Loucy (cell line): ENCODE measurements around the gene TBCD.

ENCODE experiments used
- H2AFZ ChIP-seq: fragments of 200-600 bp; sonication (generic); 2 replicates; pipeline ENCODE4 v1.6.0; 2016; ENCODE audit warnings: antibody characterized with exemption, mild to moderate bottlenecking, low read length, moderate library complexity
- H3F3A ChIP-seq: fragments of 200-600 bp; 2 replicates; pipeline ENCODE4 v1.6.0; 2016; ENCODE audit warnings: antibody characterized with exemption, low read depth, mild to moderate bottlenecking
- H3K27me3 ChIP-seq: fragments of 200-600 bp; sonication (generic); 2 replicates; pipeline ENCODE4 v1.6.1; 2014; ENCODE audit warnings: low read length, mild to moderate bottlenecking; ENCODE audit not compliant: insufficient read depth, poor library complexity, severe bottlenecking
- H3K36me3 ChIP-seq: fragments of 200-600 bp; sonication (generic); 2 replicates; pipeline ENCODE4 v1.6.1; 2016; ENCODE audit warnings: low read length; ENCODE audit not compliant: insufficient read depth
- H3K4me1 ChIP-seq: fragments of 200-600 bp; sonication (generic); 2 replicates; pipeline ENCODE4 v1.5.1; 2014; ENCODE audit warnings: low read length, mild to moderate bottlenecking; ENCODE audit not compliant: insufficient read depth, poor library complexity, severe bottlenecking
- H3K4me2 ChIP-seq: fragments of 200-600 bp; sonication (generic); 2 replicates; pipeline ENCODE4 v1.6.0; 2014; ENCODE audit warnings: antibody characterized with exemption, low read length, low read depth, mild to moderate bottlenecking; ENCODE audit not compliant: poor library complexity, severe bottlenecking
- H3K4me3 ChIP-seq: fragments of 200-600 bp; sonication (generic); 2 replicates; pipeline ENCODE4 v1.5.1; 2014; ENCODE audit warnings: low read length, mild to moderate bottlenecking, mixed read lengths; ENCODE audit not compliant: poor library complexity, severe bottlenecking
- H3K79me2 ChIP-seq: fragments of 200-600 bp; sonication (generic); 2 replicates; pipeline ENCODE4 v1.6.1; 2014; ENCODE audit warnings: low read length; ENCODE audit not compliant: insufficient read depth
- H3K9ac ChIP-seq: fragments of 200-600 bp; sonication (generic); 2 replicates; pipeline ENCODE4 v1.6.0; 2014; ENCODE audit warnings: mild to moderate bottlenecking, low read depth, low read length, moderate library complexity; ENCODE audit not compliant: poor library complexity, severe bottlenecking
- H3K9me2 ChIP-seq: fragments of 200-600 bp; sonication (generic); replicated peaks from 2 replicates; pipeline ENCODE4 v1.6.1; 2016; ENCODE audit warnings: low read depth, low read length, mixed read lengths
- H3K9me3 ChIP-seq: fragments of 200-600 bp; sonication (generic); 2 replicates; pipeline ENCODE4 v1.6.1; 2014; ENCODE audit warnings: mild to moderate bottlenecking, antibody characterized with exemption, low read length, low read depth; ENCODE audit not compliant: insufficient read depth
- H4K20me1 ChIP-seq: fragments of 200-600 bp; sonication (generic); 2 replicates; pipeline ENCODE4 v1.6.0; 2014; ENCODE audit warnings: antibody characterized with exemption, low read length, mild to moderate bottlenecking; ENCODE audit not compliant: insufficient read depth, poor library complexity, severe bottlenecking
- CTCF ChIP-seq: fragments of 200-600 bp; sonication (generic); conservative IDR thresholded peaks from 2 replicates; pipeline ENCODE4 v1.5.1; 2014; ENCODE audit warnings: mild to moderate bottlenecking, antibody characterized with exemption, low read length
- EZH2phosphoT487 ChIP-seq: fragments of 200-600 bp; IDR thresholded peaks from 2 replicates; pipeline ENCODE4 v1.6.1; 2018; ENCODE audit warnings: antibody characterized with exemption, mild to moderate bottlenecking, moderate library complexity, borderline replicate concordance

TBCD gene

GRCh38 chr17:82910041-82910481 is 158.2 kb downstream of the TBCD start:
- Histone ChIP-seq H3K4me3 (no peak overlapping the region), H3K79me2 (no peaks in the 10 kb centered on the region), H3K36me3 (peaks cover 87% of the 10 kb centered on the region; the same call in 1 of the 2 replicates), H3K9me3 (no peaks in the 10 kb centered on the region), H2AFZ (no peak overlapping the region), H3K27me3 (no peaks in the 10 kb centered on the region), H3K4me2 (no peak overlapping the region), H4K20me1 (no peaks in the 10 kb centered on the region), H3K9ac (no peak overlapping the region), H3K4me1 (no peaks in the 10 kb centered on the region), H3F3A (no peaks in the 10 kb centered on the region), H3K9me2 (no peaks in the 10 kb centered on the region)
- no peak for TF ChIP-seq EZH2phosphoT487
- no peak for TF ChIP-seq CTCF

- H3K9ac ChIP-seq: no peak overlapping the region
- no peaks in the 10 kb centered on the region for H3K9me2 ChIP-seq
- H3K79me2 ChIP-seq: no peaks in the 10 kb centered on the region
- H3K27me3 ChIP-seq: no peaks in the 10 kb centered on the region
- no peak overlapping the region for H3K4me2 ChIP-seq
- H3K4me3 ChIP-seq: no peak overlapping the region
- no peaks in the 10 kb centered on the region for H3F3A ChIP-seq
- H2AFZ ChIP-seq: no peak overlapping the region
- no peaks in the 10 kb centered on the region for H3K9me3 ChIP-seq
- TF ChIP-seq EZH2phosphoT487: no peak
- no peak for TF ChIP-seq CTCF
- H3K36me3 ChIP-seq: peaks cover 91% of the 10 kb centered on the region; the same call in 1 of the 2 replicates
- H4K20me1 ChIP-seq: no peaks in the 10 kb centered on the region
- no peaks in the 10 kb centered on the region for H3K4me1 ChIP-seq
These were observed 158.9 kb downstream of the TBCD start for GRCh38 chr17:82910770-82911169.

GRCh38 chr17:82911822-82912221 is 160.0 kb downstream of the TBCD start:
- no peak for TF ChIP-seq EZH2phosphoT487
- no peaks in the 10 kb centered on the region for H3K4me1 ChIP-seq
- H2AFZ ChIP-seq: no peak overlapping the region
- no peaks in the 10 kb centered on the region for H3K79me2 ChIP-seq
- H3K9me3 ChIP-seq: no peaks in the 10 kb centered on the region
- no peak overlapping the region for H3K4me3 ChIP-seq
- H3K9me2 ChIP-seq: no peaks in the 10 kb centered on the region
- H3K36me3 ChIP-seq: peaks cover 83% of the 10 kb centered on the region; the same call in 1 of the 2 replicates
- H3K27me3 ChIP-seq: no peaks in the 10 kb centered on the region
- H4K20me1 ChIP-seq: no peaks in the 10 kb centered on the region
- no peak overlapping the region for H3K9ac ChIP-seq
- no peaks in the 10 kb centered on the region for H3F3A ChIP-seq
- no peak overlapping the region for H3K4me2 ChIP-seq

GRCh38 chr17:82912484-82913089 is 160.7 kb downstream of the TBCD start:
- Histone ChIP-seq H3K9me2 (no peaks in the 10 kb centered on the region), H3K9me3 (no peaks in the 10 kb centered on the region), H3K4me1 (peaks cover 3% of the 10 kb centered on the region), H3K9ac (no peak overlapping the region), H3K36me3 (peaks cover 78% of the 10 kb centered on the region; the same call in 1 of the 2 replicates), H2AFZ (no peak overlapping the region), H3K27me3 (no peaks in the 10 kb centered on the region), H3K4me3 (no peak overlapping the region), H4K20me1 (no peaks in the 10 kb centered on the region), H3K79me2 (no peaks in the 10 kb centered on the region), H3F3A (no peaks in the 10 kb centered on the region), H3K4me2 (no peak overlapping the region)
- TF ChIP-seq CTCF: no peak
- TF ChIP-seq EZH2phosphoT487: no peak
